Measurements from ENCODE around the gene CGNL1.

Gene CGNL1

GRCh38 chr15:57481038-57481705, 104.9 kb downstream of the CGNL1 start:
- ChIA-PET POLR2A (interaction anchor here (0.6 kb wide), 1 partner anchor 812 kb away, joined by 4 read pairs; no protein-coding TSS in a partner anchor), CTCF (interaction anchor here (0.7 kb wide), 1 partner anchor 61 kb away, joined by 3 read pairs; no protein-coding TSS in a partner anchor)
- Histone ChIP-seq H3K9me3 (ENCODE audit: control insufficient read depth, insufficient read depth, low read depth, low read length) (no peaks in the 10 kb centered on the region), H3K27ac (ENCODE audit: extremely low read depth, low read depth, low read length) (no peak overlapping the region), H3K36me3 (ENCODE audit: control insufficient read depth in 2 of 2, insufficient read depth in 1 of 2, low read length in 2 of 2) (no peaks in the 10 kb centered on the region), H3K4me3 (ENCODE audit: low read depth, low read length) (no peak overlapping the region), H3K4me1 (ENCODE audit: control insufficient read depth, insufficient read depth, low read length) (no peaks in the 10 kb centered on the region)
- TF ChIP-seq ZNF600 (tag by site-specific recombination; IDR thresholded peaks at IDR 0.05), result no peak
- TF ChIP-seq ZNF791 (tag by site-specific recombination; IDR thresholded peaks at IDR 0.05), result no peak
- no peak for TF ChIP-seq ZNF692 (tag by site-specific recombination; IDR thresholded peaks at IDR 0.05)
- no peak for TF ChIP-seq ZNF202 (tag by site-specific recombination; IDR thresholded peaks at IDR 0.05; ENCODE audit: borderline replicate concordance)
- TF ChIP-seq ZNF529 (tag by site-specific recombination; IDR thresholded peaks at IDR 0.05; ENCODE audit: insufficient replicate concordance), result peak; percentile 93
- TF ChIP-seq ZNF133 (tag by site-specific recombination; IDR thresholded peaks at IDR 0.05), result no peak
- no peak for TF ChIP-seq ZNF449 (tag by site-specific recombination; IDR thresholded peaks at IDR 0.05)
- TF ChIP-seq ZIC2 (tag by site-specific recombination; IDR thresholded peaks at IDR 0.05), result no peak

- H3K4me1 ChIP-seq (ENCODE audit: control insufficient read depth, insufficient read depth, low read length), result no peaks in the 10 kb centered on the region
- no peak overlapping the region for H3K4me3 ChIP-seq (ENCODE audit: low read depth, low read length)
- H3K27ac ChIP-seq (ENCODE audit: extremely low read depth, low read depth, low read length), result no peak overlapping the region
- ChIA-PET CTCF (no interaction called here), POLR2A (interaction anchor here (0.6 kb wide), 1 partner anchor 92 kb away, joined by 7 read pairs; no protein-coding TSS in a partner anchor)
- H3K36me3 ChIP-seq (ENCODE audit: control insufficient read depth in 2 of 2, insufficient read depth in 1 of 2, low read length in 2 of 2), result no peaks in the 10 kb centered on the region
- no peaks in the 10 kb centered on the region for H3K9me3 ChIP-seq (ENCODE audit: control insufficient read depth, insufficient read depth, low read depth, low read length)
- TF ChIP-seq ZNF623 (tag by site-specific recombination; IDR thresholded peaks at IDR 0.05) (no peak), ZNF629 (tag by site-specific recombination; IDR thresholded peaks at IDR 0.05) (no peak), ZNF155 (tag by site-specific recombination; IDR thresholded peaks at IDR 0.05) (no peak), ZBTB17 (tag by site-specific recombination; IDR thresholded peaks at IDR 0.05) (no peak), ZFP3 (tag by site-specific recombination; IDR thresholded peaks at IDR 0.05; ENCODE audit: low read depth) (no peak), SP3 (tag by site-specific recombination; IDR thresholded peaks at IDR 0.05) (no peak), ZNF560 (tag by site-specific recombination; IDR thresholded peaks at IDR 0.05; ENCODE audit: borderline replicate concordance) (no peak), ZNF280D (tag by site-specific recombination; IDR thresholded peaks at IDR 0.05) (no peak), KLF8 (tag by site-specific recombination; IDR thresholded peaks at IDR 0.05) (no peak), ZBTB44 (tag by site-specific recombination; IDR thresholded peaks at IDR 0.05) (no peak), ZNF580 (tag by site-specific recombination; IDR thresholded peaks at IDR 0.05) (no peak), ZNF530 (tag by site-specific recombination; IDR thresholded peaks at IDR 0.05; ENCODE audit: low read depth) (no peak), ZBTB48 (tag by site-specific recombination; IDR thresholded peaks at IDR 0.05) (no peak), ZNF416 (tag by site-specific recombination; IDR thresholded peaks at IDR 0.05) (no peak), ZNF174 (tag by site-specific recombination; IDR thresholded peaks at IDR 0.05) (no peak), INSM2 (tag by site-specific recombination; IDR thresholded peaks at IDR 0.05) (no peak), ZFP69B (tag by site-specific recombination; IDR thresholded peaks at IDR 0.05) (no peak), GLI2 (tag by site-specific recombination; IDR thresholded peaks at IDR 0.05; ENCODE audit: borderline replicate concordance, low read depth) (no peak)
Observed at GRCh38 chr15:57485869-57486268, 109.6 kb downstream of the CGNL1 start.
